Measurements from ENCODE around the gene UBA5.
"Not testable (repeated sequence)": the region's sequence is repeated elsewhere in the genome, so short reads cannot be mapped to it uniquely, and the experiment has no call there.

The UBA5 gene

GRCh38 chr3:132660052-132660810, at the start of gene UBA5:
Gene UBA5 (plus strand): TSS chr3:132660329. CDS start chr3:132660538, 209 bp downstream.
- DNase-seq, result peak; percentile 85

DNA sequence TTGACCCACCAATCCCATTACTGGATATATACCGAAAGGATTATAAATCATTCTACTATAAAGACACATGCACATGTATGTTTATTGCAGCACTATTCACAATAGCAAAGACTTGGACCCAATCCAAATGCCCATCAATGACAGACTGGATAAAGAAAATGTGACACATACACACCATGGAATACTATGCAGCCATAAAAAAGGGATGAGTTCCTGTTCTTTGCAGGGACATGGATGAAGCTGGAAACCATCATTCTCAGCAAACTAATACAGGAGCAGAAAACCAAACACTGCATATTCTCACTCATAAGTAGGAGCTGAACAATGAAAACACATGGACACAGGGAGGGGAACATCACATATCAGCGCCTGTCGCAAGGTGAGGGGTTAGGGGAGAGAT, 44.8 kb upstream of the UBA5 start:
- DNase-seq, result not testable (repeated sequence)

DNA sequence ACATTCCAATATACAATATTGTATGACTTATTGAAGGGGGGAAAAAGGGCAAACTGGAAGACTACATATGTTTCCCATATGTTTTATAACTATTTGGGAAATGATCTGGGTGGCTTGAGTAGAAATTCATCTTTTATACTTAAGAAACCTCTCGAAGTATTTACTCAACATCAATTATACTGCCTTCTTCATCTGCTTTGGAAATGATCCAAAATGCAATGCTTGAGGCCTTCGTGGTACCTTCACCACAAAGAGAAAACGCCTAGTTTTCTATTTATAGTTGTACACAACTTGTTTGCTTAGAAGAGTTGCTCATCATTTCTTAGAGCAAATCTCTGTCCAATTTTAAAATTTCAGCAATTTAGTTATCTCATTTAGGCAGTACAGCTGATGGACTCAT, 44.2 kb upstream of the UBA5 start:
- no peak for DNase-seq

- no peak for DNase-seq
Measured at GRCh38 chr3:132616780-132617179, 43.3 kb upstream of the UBA5 start.

DNA sequence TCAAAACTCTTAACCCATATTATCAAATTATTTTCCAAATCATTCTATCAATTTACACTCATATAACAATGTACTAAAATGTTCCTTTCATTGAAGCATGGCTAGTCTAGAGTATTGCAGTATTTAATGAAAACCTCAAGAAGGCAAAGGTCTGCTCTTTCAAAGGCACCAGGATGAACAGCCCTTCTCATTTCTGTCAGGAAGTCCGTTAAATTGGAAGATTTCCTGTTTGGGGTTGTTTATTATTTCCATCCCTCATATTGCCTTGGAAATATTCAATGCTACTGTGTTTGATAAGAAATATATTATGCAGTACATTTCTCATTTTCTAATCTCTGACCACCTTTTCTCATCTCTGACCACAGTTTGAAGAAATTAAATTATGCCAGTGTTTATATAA, 38.0 kb upstream of the UBA5 start:
- DNase-seq, result no peak

- no peak for DNase-seq
Measured at GRCh38 chr3:132622761-132623160, 37.4 kb upstream of the UBA5 start.

DNA sequence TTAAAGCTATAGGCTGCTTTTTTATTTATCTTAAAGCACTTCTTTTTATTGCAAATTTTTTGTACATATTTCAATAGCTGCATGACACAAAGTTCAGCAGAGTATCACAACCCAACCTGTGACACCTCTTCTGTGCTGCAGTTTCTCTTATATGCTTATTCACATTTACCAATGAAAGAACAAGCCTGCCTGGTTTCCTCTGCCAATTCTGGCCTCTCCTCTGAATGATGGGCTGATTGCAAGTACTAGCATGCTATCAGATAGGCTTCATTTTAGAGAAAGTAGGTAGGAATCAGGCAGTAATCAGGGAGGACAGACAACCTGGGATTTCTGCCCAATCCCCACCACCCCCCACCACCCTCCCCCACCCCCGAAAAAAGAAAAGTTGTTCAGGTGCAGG, 36.5 kb upstream of the UBA5 start:
- DNase-seq, result no peak

DNA sequence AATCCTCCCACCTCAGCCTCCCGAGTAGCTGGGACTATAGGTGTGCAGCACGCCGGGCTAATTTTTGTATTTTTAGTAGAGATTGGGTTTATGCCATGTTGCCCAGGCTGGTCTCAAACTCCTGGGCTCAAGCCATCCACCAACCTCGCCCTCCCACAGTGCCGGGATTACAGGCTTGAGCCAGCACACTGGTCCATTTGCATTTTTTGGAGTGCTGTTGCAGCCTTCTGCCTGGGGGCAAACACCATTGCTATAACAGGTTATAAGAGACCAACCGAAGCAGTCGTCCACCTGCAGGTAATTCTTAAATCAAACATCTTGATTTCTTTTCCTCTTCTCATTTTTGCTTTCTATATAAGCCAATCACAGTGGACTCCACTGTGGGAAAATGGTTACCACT, 35.3 kb upstream of the UBA5 start:
- no peak for DNase-seq

GRCh38 chr3:132625613-132626012, 34.5 kb upstream of the UBA5 start:
- DNase-seq, result no peak

- no peak for DNase-seq
Measured at GRCh38 chr3:132626955-132627354, 33.2 kb upstream of the UBA5 start.

DNA sequence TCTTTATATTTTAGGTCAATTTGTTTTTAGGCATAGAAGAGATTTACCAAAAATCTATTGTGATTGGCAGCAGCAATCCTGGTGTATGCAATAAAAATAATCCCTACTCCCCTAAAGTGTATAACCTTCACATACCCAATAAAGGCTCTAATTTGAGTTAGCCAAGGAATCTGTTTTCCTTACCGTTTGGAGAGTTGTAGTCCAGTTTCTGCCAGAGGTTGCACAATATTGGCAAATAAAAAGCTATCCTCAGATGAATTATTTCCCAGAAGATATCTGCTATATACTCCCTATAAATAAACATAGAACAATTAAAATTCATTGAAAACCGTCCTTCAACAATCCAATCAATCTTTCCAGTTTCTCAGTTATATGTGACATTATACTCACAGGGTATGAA, 32.0 kb upstream of the UBA5 start:
- no peak for DNase-seq

DNA sequence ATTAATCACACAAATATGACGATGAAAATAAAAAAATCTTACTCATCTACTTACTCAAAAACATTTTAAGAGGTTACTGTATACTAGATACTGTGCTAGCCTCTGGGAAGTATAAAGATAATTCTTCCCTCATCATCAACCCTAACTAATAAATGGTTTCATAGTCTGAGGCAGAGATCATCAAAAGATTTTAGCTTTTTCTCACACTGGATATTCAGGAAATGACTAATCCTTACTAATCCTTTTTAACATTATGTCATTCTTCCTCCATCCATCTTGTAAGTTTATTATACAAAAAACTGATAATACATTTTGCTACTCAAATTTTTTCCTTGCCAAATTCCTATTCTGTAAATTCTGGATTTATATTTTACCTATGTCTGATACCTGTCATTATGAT, 30.2 kb upstream of the UBA5 start:
- no peak for DNase-seq

GRCh38 chr3:132630612-132631011, 29.5 kb upstream of the UBA5 start:
- no peak for DNase-seq

GRCh38 chr3:132635052-132635451, 25.1 kb upstream of the UBA5 start:
- DNase-seq, result no peak

GRCh38 chr3:132637590-132637989, 22.5 kb upstream of the UBA5 start:
- DNase-seq, result no peak

- no peak for DNase-seq
Measured at GRCh38 chr3:132638706-132639105, 21.4 kb upstream of the UBA5 start.

DNA sequence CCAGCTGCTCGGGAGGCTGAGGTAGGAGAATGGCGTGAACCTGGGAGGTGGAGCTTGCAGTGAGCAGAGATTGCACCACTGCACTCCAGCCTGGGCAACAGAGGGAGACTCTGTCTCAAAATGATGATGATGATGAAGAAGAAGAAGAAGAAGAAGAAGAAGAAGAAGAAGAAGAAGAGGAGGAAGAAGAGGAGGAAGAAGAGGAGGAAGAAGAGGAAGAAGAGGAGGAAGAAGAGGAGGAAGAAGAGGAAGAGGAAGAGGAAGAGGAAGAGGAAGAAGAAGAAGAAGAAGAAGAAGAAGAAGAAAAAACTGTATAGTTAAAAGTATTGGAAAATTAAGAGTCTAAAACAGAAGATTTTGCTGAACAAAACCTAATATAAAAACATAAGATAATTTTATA, 18.7 kb upstream of the UBA5 start:
- not testable (repeated sequence) for DNase-seq

DNA sequence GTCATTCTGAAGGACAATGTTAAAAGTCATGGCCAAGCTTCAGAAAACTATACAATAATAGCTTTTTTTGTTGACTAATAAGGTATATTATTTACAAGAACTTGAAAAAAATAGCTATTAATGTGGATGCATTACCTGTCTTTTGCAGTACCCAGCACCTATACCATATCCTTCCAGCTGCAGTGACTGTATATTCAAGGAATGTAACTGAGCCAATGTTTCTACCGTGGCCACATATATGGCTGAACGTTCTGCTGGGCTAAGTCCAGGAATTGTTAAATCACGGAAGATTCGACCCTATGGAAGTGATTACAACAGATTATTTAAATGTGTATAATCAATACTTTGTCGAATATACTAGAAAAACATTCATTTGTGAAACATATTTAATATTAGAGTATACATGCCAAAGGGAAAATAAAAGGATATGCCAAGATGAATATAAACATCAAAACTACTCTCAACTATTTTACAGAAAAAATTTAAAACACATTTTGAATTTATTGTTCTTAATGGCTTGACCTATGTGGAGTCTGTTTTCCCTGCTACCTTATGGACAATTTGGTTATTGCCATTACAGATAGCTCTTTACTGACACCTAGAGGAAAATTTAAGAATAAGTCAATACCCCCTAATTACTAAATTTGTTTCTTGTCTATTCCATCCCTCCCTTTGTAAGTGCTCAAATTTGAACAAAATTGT, 18.1 kb upstream of the UBA5 start:
- peak; percentile 54 for DNase-seq

GRCh38 chr3:132642539-132642847, 17.6 kb upstream of the UBA5 start:
- DNase-seq, result no peak

- no peak for DNase-seq
Measured at GRCh38 chr3:132643366-132643765, 16.8 kb upstream of the UBA5 start.

DNA sequence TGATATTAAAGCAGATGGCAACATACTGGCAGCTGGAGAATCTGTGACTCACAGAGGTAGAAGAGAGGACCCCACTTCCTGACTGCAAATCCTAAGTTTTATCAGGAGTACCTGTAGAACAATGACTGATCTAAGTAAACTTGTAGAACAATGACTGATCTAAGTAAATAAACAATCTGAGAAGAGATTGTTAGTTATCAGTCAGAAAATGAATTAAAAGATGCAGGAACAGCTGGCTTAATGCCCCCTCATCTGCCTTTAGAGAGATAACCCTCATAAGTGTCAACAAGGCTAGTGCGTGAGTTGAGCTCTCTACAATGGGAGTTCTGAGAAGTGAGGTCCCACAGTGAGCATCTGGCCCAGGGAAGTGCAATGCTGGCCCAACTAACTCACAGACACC, 15.1 kb upstream of the UBA5 start:
- no peak for DNase-seq

DNA sequence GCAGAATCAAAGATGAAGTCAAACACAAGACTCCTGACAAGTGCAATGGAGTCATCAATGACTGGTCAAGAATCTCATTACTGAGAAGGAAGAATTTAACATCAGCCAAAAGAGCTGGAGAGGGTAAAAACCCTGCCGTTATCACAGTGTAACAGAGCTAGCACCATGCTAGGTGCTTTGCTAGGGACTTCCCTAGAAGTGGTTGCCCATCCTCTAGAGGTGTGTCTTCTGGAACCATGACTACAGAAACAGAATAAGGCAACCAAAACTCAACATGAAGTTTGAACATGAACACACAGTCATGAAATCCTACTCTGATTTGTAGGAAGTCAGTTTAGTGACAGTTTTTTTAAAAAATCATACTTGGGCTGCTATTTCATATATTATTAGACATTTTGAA, 10.0 kb upstream of the UBA5 start:
- no peak for DNase-seq

- no peak for DNase-seq
Measured at GRCh38 chr3:132652640-132653270, 7.4 kb upstream of the UBA5 start.

GRCh38 chr3:132654190-132654589, 5.9 kb upstream of the UBA5 start:
- no peak for DNase-seq
